Fibroblast of mammary gland (primary cell): ENCODE results near the gene MESP2.
A peak's percentile ranks its signal among the peaks of the same experiment; 100 is the strongest.

Experiments
- DNase-seq: peaks from one replicate; pipeline ENCODE4 v3.0.0-alpha.2; 2010; ENCODE audit warnings: low read depth
- H3K4me3 ChIP-seq: 2 replicates; pipeline ENCODE4 v1.5.1; 2011; ENCODE audit warnings: low read depth, mild to moderate bottlenecking, low read length, moderate library complexity; ENCODE audit not compliant: control insufficient read depth
- TF ChIP-seq, protein P1 (sequence below): conservative IDR thresholded peaks from 2 replicates; pipeline ENCODE4 v1.5.1; 2011; ENCODE audit warnings: low read depth, low read length, inconsistent platforms; ENCODE audit not compliant: control insufficient read depth, insufficient read depth

Gene MESP2

DNA sequence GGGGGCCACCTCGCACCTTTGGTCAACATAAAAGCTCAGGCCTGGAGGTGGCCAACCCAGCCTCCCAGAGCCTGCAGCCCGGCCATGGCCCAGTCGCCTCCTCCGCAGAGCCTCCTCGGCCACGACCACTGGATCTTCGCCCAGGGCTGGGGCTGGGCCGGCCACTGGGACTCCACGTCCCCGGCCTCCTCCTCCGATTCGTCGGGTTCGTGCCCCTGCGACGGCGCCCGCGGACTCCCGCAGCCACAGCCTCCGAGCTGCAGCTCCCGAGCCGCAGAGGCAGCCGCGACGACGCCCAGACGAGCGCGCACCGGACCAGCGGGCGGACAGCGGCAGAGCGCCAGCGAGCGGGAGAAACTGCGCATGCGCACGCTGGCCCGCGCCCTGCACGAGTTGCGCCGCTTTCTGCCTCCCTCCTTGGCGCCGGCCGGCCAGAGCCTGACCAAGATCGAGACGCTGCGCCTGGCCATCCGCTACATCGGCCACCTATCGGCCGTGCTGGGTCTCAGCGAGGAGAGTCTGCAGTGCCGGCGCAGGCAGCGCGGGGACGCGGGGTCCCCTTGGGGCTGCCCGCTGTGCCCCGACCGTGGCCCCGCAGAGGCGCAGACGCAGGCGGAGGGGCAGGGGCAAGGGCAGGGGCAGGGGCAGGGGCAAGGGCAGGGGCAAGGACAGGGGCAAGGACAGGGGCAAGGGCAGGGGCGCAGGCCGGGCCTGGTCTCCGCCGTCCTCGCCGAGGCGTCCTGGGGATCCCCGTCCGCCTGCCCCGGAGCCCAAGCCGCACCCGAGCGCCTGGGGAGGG lies at the start of gene MESP2:
TSS of gene MESP2 (plus strand) at position 59 of the 799 bp plus-strand sequence. CDS start at position 85, 26 bp downstream.
- DNase-seq = peak; percentile 74
- TF ChIP-seq, protein P1, sequence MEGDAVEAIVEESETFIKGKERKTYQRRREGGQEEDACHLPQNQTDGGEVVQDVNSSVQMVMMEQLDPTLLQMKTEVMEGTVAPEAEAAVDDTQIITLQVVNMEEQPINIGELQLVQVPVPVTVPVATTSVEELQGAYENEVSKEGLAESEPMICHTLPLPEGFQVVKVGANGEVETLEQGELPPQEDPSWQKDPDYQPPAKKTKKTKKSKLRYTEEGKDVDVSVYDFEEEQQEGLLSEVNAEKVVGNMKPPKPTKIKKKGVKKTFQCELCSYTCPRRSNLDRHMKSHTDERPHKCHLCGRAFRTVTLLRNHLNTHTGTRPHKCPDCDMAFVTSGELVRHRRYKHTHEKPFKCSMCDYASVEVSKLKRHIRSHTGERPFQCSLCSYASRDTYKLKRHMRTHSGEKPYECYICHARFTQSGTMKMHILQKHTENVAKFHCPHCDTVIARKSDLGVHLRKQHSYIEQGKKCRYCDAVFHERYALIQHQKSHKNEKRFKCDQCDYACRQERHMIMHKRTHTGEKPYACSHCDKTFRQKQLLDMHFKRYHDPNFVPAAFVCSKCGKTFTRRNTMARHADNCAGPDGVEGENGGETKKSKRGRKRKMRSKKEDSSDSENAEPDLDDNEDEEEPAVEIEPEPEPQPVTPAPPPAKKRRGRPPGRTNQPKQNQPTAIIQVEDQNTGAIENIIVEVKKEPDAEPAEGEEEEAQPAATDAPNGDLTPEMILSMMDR = peak; percentile 26
- H3K4me3 ChIP-seq = peak within 1 kb of the TSS; percentile 27

DNA sequence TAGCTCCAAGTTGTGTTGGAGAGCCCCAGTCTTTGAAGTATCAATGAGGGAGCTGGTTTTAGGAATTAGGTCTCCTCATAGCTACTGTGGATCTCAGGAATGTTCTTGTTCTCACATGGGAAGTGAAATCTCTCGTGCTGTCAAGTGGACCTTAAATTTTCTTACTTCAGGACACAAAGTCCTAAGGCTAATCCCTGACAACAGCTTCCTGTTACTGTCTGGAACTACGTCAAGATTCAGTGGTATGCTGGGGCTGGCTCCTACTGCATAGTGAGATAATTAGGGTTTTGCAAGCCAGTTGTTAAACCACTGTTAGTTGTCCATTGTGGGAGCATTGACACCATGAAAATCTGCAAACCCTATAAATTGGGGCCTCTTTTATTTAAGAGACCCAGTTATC lies 47.9 kb upstream of the MESP2 start:
- no peak overlapping the region for H3K4me3 ChIP-seq
- TF ChIP-seq, protein P1 = no peak
- DNase-seq = peak; percentile 57

- no peak overlapping the region for H3K4me3 ChIP-seq
- TF ChIP-seq, protein P1 = no peak
- no peak for DNase-seq
These were observed 44.9 kb upstream of the MESP2 start for GRCh38 chr15:89731275-89731674.

- no peak overlapping the region for H3K4me3 ChIP-seq
- DNase-seq = no peak
- TF ChIP-seq, protein P1 = no peak
These were observed 43.5 kb upstream of the MESP2 start for GRCh38 chr15:89732451-89733172.

- no peak overlapping the region for H3K4me3 ChIP-seq
- TF ChIP-seq, protein P1 = no peak
- DNase-seq = no peak
These were observed 40.4 kb upstream of the MESP2 start for GRCh38 chr15:89735773-89736172.

DNA sequence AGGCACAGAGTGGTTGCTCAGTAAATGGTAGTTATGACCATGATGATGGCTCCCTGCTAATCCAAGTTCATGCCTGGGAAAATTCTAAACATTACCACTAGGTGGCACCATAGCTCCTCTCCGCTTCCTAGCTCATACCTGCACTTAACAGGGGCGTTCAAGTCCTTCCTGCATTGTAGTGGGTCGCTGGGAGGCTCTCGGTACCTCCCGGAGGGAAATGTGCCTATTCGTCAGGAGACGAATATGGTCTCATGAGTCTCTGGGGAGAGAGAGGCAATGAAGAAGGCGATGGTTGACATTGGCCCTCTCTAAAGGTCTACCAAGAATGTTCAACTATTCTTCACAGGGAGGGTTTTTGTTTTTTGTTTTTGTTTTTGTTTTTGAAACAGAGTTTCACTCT lies 36.0 kb upstream of the MESP2 start:
- peak; percentile 75 for DNase-seq
- no peak overlapping the region for H3K4me3 ChIP-seq

More for the DNA sequence above, 36.0 kb upstream of the MESP2 start:
- TF ChIP-seq, protein P1 = peak; percentile 90
